HUES64 (cell line): ENCODE measurements around the gene SPTBN4.
A peak's percentile ranks its signal among the peaks of the same experiment; 100 is the strongest.

Source experiments
- H3K27ac ChIP-seq: 2 replicates; pipeline ENCODE4 v1.7.0; 2013; ENCODE audit warnings: low read depth, low read length, inconsistent platforms
- H3K27me3 ChIP-seq: 2 replicates; pipeline ENCODE4 v1.6.1; 2013; ENCODE audit warnings: mild to moderate bottlenecking, low read length; ENCODE audit not compliant: insufficient read depth
- H3K36me3 ChIP-seq: 2 replicates; pipeline ENCODE4 v1.6.1; 2013; ENCODE audit warnings: mild to moderate bottlenecking, low read length; ENCODE audit not compliant: insufficient read depth
- H3K4me1 ChIP-seq: 2 replicates; pipeline ENCODE4 v1.6.1; 2013; ENCODE audit warnings: mild to moderate bottlenecking, low read length, moderate library complexity; ENCODE audit not compliant: insufficient read depth
- H3K4me3 ChIP-seq: 2 replicates; pipeline ENCODE4 v1.5.1; 2013; ENCODE audit warnings: mild to moderate bottlenecking, low read length, moderate library complexity
- H3K9ac ChIP-seq: 2 replicates; pipeline ENCODE4 v1.6.1; 2013; ENCODE audit warnings: mild to moderate bottlenecking, low read depth, low read length
- H3K9me3 ChIP-seq: 2 replicates; pipeline ENCODE4 v1.6.1; 2013; ENCODE audit warnings: low read depth, low read length; ENCODE audit not compliant: insufficient read depth
- WGBS: fragments of 150-250, 120-280 bp; methylation state at CpG from one replicate; pipeline ENCODE4 v1.1.7; 2013; ENCODE audit warnings: missing lambda C conversion rate; 5-methylcytosine and 5-hydroxymethylcytosine counted together

SPTBN4 gene

GRCh38 chr19:40611096-40611495, 144.3 kb downstream of the SPTBN4 start:
- Histone ChIP-seq H3K9me3 (no peaks in the 10 kb centered on the region), H3K36me3 (0 out of 2 replicates have a peak, but pooled peaks cover 6% of the 10 kb centered on the region), H3K4me1 (peaks cover 10% of the 10 kb centered on the region; the same call in 1 of the 2 replicates), H3K27me3 (peaks cover 61% of the 10 kb centered on the region), H3K4me3 (no peak overlapping the region), H3K27ac (no peak overlapping the region), H3K9ac (no peak overlapping the region)
- WGBS: 91% methylated on average over 15 of the region's 15 CpGs

GRCh38 chr19:40611900-40612698, 145.3 kb downstream of the SPTBN4 start:
- WGBS: 95% methylated on average over 10 of the region's 10 CpGs
- no peak overlapping the region for H3K4me3 ChIP-seq

GRCh38 chr19:40612831-40613689, 146.3 kb downstream of the SPTBN4 start:
- Histone ChIP-seq H3K36me3 (peaks cover 14% of the 10 kb centered on the region; the same call in 1 of the 2 replicates), H3K4me3 (peak overlapping the region; percentile 72), H3K4me1 (peaks cover 8% of the 10 kb centered on the region; the same call in 1 of the 2 replicates), H3K27ac (peak overlapping the region; percentile 82; the same call in 1 of the 2 replicates), H3K27me3 (peaks cover 43% of the 10 kb centered on the region), H3K9ac (peak overlapping the region; percentile 58), H3K9me3 (no peaks in the 10 kb centered on the region)
- 18% methylated on average over 50 of the region's 50 CpGs for WGBS

More at GRCh38 chr19:40611900-40612698, 145.3 kb downstream of the SPTBN4 start:
- no peaks in the 10 kb centered on the region for H3K9me3 ChIP-seq
- peaks cover 52% of the 10 kb centered on the region for H3K27me3 ChIP-seq
- H3K4me1 ChIP-seq: peaks cover 10% of the 10 kb centered on the region; the same call in 1 of the 2 replicates
- peaks cover 10% of the 10 kb centered on the region; the same call in 1 of the 2 replicates for H3K36me3 ChIP-seq
- H3K27ac ChIP-seq: no peak overlapping the region
- no peak overlapping the region for H3K9ac ChIP-seq

- Histone ChIP-seq H3K9ac (peak overlapping the region; percentile 58), H3K27me3 (peaks cover 34% of the 10 kb centered on the region), H3K4me3 (peak overlapping the region; percentile 72), H3K4me1 (peaks cover 8% of the 10 kb centered on the region; the same call in 1 of the 2 replicates), H3K27ac (peak overlapping the region; percentile 91; the same call in 1 of the 2 replicates), H3K9me3 (no peaks in the 10 kb centered on the region), H3K36me3 (peaks cover 22% of the 10 kb centered on the region; the same call in 1 of the 2 replicates)
- WGBS: under 1% methylated on average over 67 of the region's 67 CpGs
Measured at GRCh38 chr19:40613690-40614621, 147.2 kb downstream of the SPTBN4 start.

GRCh38 chr19:40614622-40615411, 148.0 kb downstream of the SPTBN4 start:
- H3K9ac ChIP-seq: peak overlapping the region; percentile 58; the same call in 1 of the 2 replicates
- peaks cover 30% of the 10 kb centered on the region for H3K36me3 ChIP-seq
- H3K27me3 ChIP-seq: peaks cover 27% of the 10 kb centered on the region
- H3K9me3 ChIP-seq: no peaks in the 10 kb centered on the region
- peak overlapping the region; percentile 91 for H3K27ac ChIP-seq
- H3K4me3 ChIP-seq: peak overlapping the region; percentile 72
- WGBS: 4% methylated on average over 18 of the region's 27 CpGs
- peaks cover 8% of the 10 kb centered on the region; the same call in 1 of the 2 replicates for H3K4me1 ChIP-seq

GRCh38 chr19:40616178-40616577, 149.4 kb downstream of the SPTBN4 start:
- 75% methylated on average over 5 of the region's 5 CpGs for WGBS
- H3K4me1 ChIP-seq: no peaks in the 10 kb centered on the region
- H3K27ac ChIP-seq: no peak overlapping the region

GRCh38 chr19:40616941-40617340, 150.1 kb downstream of the SPTBN4 start:
- Histone ChIP-seq H3K9me3 (no peaks in the 10 kb centered on the region), H3K4me3 (no peak overlapping the region), H3K4me1 (no peaks in the 10 kb centered on the region), H3K9ac (0 out of 2 replicates have a peak overlapping the region, but pooled peaks have one; percentile 4), H3K36me3 (peaks cover 43% of the 10 kb centered on the region), H3K27me3 (peaks cover 8% of the 10 kb centered on the region), H3K27ac (no peak overlapping the region)
- WGBS: 96% methylated on average over 17 of the region's 17 CpGs

More at GRCh38 chr19:40616178-40616577, 149.4 kb downstream of the SPTBN4 start:
- Histone ChIP-seq H3K27me3 (peaks cover 15% of the 10 kb centered on the region), H3K4me3 (no peak overlapping the region), H3K36me3 (peaks cover 36% of the 10 kb centered on the region), H3K9ac (no peak overlapping the region), H3K9me3 (no peaks in the 10 kb centered on the region)

- H3K27ac ChIP-seq: no peak overlapping the region
- H3K9me3 ChIP-seq: no peaks in the 10 kb centered on the region
- H3K9ac ChIP-seq: no peak overlapping the region
- no peaks in the 10 kb centered on the region for H3K4me1 ChIP-seq
- WGBS: 92% methylated on average over 4 of the region's 4 CpGs
- H3K36me3 ChIP-seq: peaks cover 46% of the 10 kb centered on the region
- H3K27me3 ChIP-seq: no peaks in the 10 kb centered on the region
- no peak overlapping the region for H3K4me3 ChIP-seq
Measured at GRCh38 chr19:40617961-40618360, 151.2 kb downstream of the SPTBN4 start.

- Histone ChIP-seq H3K9ac (no peak overlapping the region), H3K9me3 (no peaks in the 10 kb centered on the region), H3K27ac (no peak overlapping the region), H3K36me3 (peaks cover 46% of the 10 kb centered on the region), H3K27me3 (no peaks in the 10 kb centered on the region), H3K4me3 (no peak overlapping the region), H3K4me1 (no peaks in the 10 kb centered on the region; the same call in 1 of the 2 replicates)
- 83% methylated on average over 10 of the region's 11 CpGs for WGBS
Measured at GRCh38 chr19:40619333-40620160, 152.7 kb downstream of the SPTBN4 start.
